ENCODE measurements around the gene TLR3. TPM values are rescaled to one million over a fixed set of nuclear protein-coding genes. Genes with fewer than 3 reads are reported as not detected.

The TLR3 gene
- total RNA-seq, 1 experiment from 2014 or later: 2.5 TPM

GRCh38 chr4:186107947-186108346, 39.0 kb downstream of the TLR3 start:
- Histone ChIP-seq H3K27ac (ENCODE audit: low read depth, low read length, poor library complexity, severe bottlenecking) (no peak overlapping the region), H3K9me3 (ENCODE audit: low read depth, low read length, poor library complexity, severe bottlenecking) (no peaks in the 10 kb centered on the region), H3K27me3 (replicated peaks; ENCODE audit: insufficient read depth, low read depth, low read length, poor library complexity) (peaks cover 27% of the 10 kb centered on the region), H3K4me3 (ENCODE audit: low read depth, low read length, poor library complexity, severe bottlenecking) (no peak overlapping the region), H3K4me1 (ENCODE audit: insufficient read depth, low read length, poor library complexity, severe bottlenecking) (peaks cover 9% of the 10 kb centered on the region), H3K36me3 (ENCODE audit: insufficient read depth, low read length, poor library complexity, severe bottlenecking) (no peaks in the 10 kb centered on the region)
- BruUV-seq (replicated peaks): no TSS peak
- ChIA-PET CTCF (no interaction called here), POLR2A (ENCODE audit: low non-redundant PET) (interaction anchor here (0.9 kb wide), 1 partner anchor 25 kb away, joined by 4 read pairs; no protein-coding TSS in a partner anchor)
- no peak for DNase-seq (ENCODE audit: low spot score)
- no peak for TF ChIP-seq EZH2 (IDR thresholded peaks at IDR 0.05; ENCODE audit: borderline replicate concordance, low read depth, low read length, poor library complexity, severe bottlenecking)
- no peak for TF ChIP-seq CTCF (conservative IDR thresholded peaks at IDR 0.05; ENCODE audit: low read depth, low read length)
- intact Hi-C loops (cut with micrococcal nuclease; ENCODE audit: unreplicated experiment): no loop called here

GRCh38 chr4:186108391-186108790, 39.4 kb downstream of the TLR3 start:
- POLR2A ChIA-PET (ENCODE audit: low non-redundant PET): interaction anchor here (0.9 kb wide), 1 partner anchor 25 kb away, joined by 4 read pairs; no protein-coding TSS in a partner anchor
- DNase-seq (ENCODE audit: low spot score): no peak
- intact Hi-C loops (cut with micrococcal nuclease; ENCODE audit: unreplicated experiment): no loop called here
- CTCF ChIA-PET: no interaction called here
- H3K36me3 ChIP-seq (ENCODE audit: insufficient read depth, low read length, poor library complexity, severe bottlenecking): no peaks in the 10 kb centered on the region
- BruUV-seq (replicated peaks): no TSS peak
- H3K27ac ChIP-seq (ENCODE audit: low read depth, low read length, poor library complexity, severe bottlenecking): no peak overlapping the region
- H3K27me3 ChIP-seq (replicated peaks; ENCODE audit: insufficient read depth, low read depth, low read length, poor library complexity): peaks cover 23% of the 10 kb centered on the region
- no peak overlapping the region for H3K4me3 ChIP-seq (ENCODE audit: low read depth, low read length, poor library complexity, severe bottlenecking)
- no peaks in the 10 kb centered on the region for H3K9me3 ChIP-seq (ENCODE audit: low read depth, low read length, poor library complexity, severe bottlenecking)
- H3K4me1 ChIP-seq (ENCODE audit: insufficient read depth, low read length, poor library complexity, severe bottlenecking): peaks cover 9% of the 10 kb centered on the region
- TF ChIP-seq CTCF (conservative IDR thresholded peaks at IDR 0.05; ENCODE audit: low read depth, low read length): no peak
- no peak for TF ChIP-seq EZH2 (IDR thresholded peaks at IDR 0.05; ENCODE audit: borderline replicate concordance, low read depth, low read length, poor library complexity, severe bottlenecking)

GRCh38 chr4:186109245-186109644, 40.3 kb downstream of the TLR3 start:
- CTCF ChIA-PET: no interaction called here
- TF ChIP-seq CTCF (conservative IDR thresholded peaks at IDR 0.05; ENCODE audit: low read depth, low read length) (no peak), EZH2 (IDR thresholded peaks at IDR 0.05; ENCODE audit: borderline replicate concordance, low read depth, low read length, poor library complexity, severe bottlenecking) (no peak)
- Histone ChIP-seq H3K27ac (ENCODE audit: low read depth, low read length, poor library complexity, severe bottlenecking) (no peak overlapping the region), H3K27me3 (replicated peaks; ENCODE audit: insufficient read depth, low read depth, low read length, poor library complexity) (peaks cover 14% of the 10 kb centered on the region), H3K9me3 (ENCODE audit: low read depth, low read length, poor library complexity, severe bottlenecking) (no peaks in the 10 kb centered on the region), H3K4me1 (ENCODE audit: insufficient read depth, low read length, poor library complexity, severe bottlenecking) (peaks cover 9% of the 10 kb centered on the region), H3K36me3 (ENCODE audit: insufficient read depth, low read length, poor library complexity, severe bottlenecking) (no peaks in the 10 kb centered on the region), H3K4me3 (ENCODE audit: low read depth, low read length, poor library complexity, severe bottlenecking) (no peak overlapping the region)
- BruUV-seq (replicated peaks): no TSS peak
- intact Hi-C loops (cut with micrococcal nuclease; ENCODE audit: unreplicated experiment): no loop called here
- DNase-seq (ENCODE audit: low spot score): no peak
- POLR2A ChIA-PET (ENCODE audit: low non-redundant PET): no interaction called here

Measured in A673 (cell line).